GM21825 (cell line): ENCODE measurements around the gene ATP11A.
"Not testable (repeated sequence)": the region's sequence is repeated elsewhere in the genome, so short reads cannot be mapped to it uniquely, and the experiment has no call there.

Experiments used
- ATAC-seq: cut with Tn5 transposase; IDR thresholded peaks from one replicate; pipeline ENCODE4 v1.9.1; 2021; ENCODE audit warnings: mild to moderate bottlenecking, moderate library complexity; ENCODE audit not compliant: unreplicated experiment

ATP11A gene

GRCh38 chr13:112772539-112772909, 82.7 kb downstream of the ATP11A start:
- no peak for ATAC-seq

DNA sequence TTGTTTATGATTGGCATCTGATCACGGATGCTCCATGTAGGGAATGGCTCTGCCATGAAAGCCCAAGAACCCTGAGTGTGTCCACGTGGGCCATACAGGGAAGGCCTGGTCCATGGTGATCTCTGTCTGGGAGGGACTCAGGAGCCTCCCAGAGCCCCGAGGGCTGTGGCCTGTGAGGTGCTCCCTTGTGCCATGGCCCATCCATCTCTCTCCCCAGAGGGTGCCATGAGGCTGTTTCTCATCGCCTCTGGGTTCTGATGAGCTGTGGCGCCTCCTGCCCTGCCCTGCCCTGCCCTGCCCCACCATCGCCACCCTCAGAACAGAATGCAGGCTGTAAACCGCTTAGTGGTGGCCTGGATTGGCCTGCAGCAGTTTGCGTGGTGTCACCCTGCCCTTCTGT, 83.1 kb downstream of the ATP11A start:
- no peak for ATAC-seq

DNA sequence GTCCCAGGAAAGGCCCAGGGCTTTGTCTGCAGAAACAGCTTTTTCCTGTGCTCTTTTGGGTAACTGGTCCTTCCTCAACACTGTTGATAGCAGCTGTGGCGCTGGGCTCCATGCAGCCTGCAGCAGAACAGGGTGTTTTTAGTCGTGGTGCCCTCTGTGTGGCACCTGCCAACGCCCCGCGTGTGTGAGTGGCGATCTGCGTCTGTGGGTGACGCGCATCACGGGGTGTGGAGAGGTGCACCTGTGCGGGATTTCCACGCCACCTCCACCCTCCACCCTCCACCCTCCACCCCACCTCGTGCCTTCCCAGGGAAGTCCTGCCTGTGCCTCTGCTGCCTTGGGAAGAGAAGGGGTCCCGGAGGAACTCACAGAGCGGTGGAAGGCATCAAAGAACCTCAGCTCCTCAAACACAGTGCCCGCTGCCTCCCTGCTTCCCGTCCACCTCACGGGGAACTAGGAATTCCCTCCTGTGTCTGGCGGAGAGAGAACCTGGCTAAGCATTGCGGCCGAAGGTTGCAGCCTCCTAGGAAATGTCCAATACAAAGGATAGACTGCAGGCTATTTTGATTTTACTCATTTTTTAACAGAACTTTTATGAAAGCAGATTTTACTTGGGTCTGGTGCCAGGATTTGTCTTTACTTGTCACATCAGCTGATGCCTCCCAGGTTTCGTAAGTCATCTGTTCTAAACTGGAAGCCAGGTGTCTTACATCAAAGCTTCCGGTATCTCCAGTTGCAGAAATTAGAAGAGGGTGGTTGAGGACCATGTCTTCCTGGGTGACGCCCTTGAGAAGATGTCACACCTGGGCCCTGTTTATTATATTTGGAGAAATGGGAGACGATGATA, 84.0 kb downstream of the ATP11A start:
- ATAC-seq, result no peak

DNA sequence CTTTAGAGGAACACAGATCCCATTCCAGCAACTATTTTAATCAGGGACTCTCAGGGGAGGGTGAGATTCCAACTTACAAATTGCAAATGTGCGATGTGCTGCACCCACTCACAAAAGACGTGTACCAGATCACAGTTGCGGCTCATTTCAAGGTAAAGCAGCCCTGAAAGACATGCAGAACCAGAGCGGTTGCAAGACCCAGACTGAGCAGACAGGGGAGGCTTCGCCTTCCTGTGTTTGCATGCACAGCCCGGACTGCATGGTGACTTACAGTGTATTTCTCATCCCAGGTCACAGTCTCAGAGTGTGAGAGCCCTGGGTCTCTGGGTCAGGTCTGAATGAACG, 84.6 kb downstream of the ATP11A start:
- ATAC-seq, result no peak

DNA sequence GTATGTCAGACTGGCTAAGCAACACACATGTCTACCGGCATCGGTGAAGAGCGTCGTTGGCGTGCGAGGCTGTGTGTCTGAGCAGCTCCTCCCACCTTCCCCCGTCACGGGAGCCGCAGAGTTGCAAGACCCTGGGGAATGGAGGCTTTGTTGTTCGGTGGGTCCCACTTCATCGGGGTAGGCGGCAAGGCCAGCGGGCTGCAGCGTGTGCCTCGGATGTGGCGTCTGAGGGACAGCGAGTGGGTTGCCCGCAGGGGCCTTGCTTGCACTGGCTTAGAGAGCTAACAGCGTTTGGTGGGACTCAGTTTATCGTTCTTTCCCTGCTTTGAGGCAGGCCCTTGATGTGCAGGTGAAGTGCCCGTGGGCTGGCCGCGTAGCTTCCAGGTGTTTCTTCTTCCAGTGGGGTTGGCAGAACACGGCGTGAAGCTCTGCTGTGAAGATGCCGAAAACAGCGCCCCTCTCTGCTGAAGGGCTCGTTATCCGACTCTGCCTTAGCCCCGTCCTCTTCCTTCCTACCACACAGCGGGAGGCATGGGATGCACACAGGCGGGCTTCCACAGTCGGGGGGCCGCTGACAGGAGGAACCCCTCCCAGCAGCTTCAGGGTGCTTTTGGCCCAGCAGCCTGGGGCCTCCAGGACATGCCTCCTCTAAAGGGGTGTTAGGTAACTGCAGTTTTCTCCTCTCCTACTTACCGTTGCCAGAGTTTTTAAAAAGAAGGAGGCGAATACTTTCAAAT, 85.2 kb downstream of the ATP11A start:
- no peak for ATAC-seq

GRCh38 chr13:112775791-112776279, 86.0 kb downstream of the ATP11A start:
- ATAC-seq, result no peak

DNA sequence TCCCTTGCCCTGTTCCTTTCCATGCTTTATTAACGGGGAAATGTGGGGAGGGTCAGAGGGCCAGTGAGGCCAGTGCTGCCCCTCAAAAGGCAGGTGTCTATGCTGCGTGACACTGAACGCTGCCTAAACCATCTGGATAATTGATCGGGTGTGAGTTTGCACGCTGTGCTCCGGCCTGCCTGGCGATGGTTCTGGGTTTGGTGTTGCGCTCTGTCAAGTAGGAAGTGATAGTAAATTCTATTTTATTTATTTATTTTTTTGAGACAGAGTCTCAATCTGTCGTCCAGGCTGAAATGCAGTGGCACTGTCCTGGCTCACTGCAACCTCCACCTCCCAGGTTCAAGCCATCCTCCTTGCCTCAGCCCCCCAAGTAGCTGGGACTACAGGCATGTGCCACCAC, 86.5 kb downstream of the ATP11A start:
- no peak for ATAC-seq

- ATAC-seq, result no peak
Observed at GRCh38 chr13:112776971-112777370, 87.1 kb downstream of the ATP11A start.

- ATAC-seq, result no peak
Observed at GRCh38 chr13:112777637-112778406, 88.0 kb downstream of the ATP11A start.

DNA sequence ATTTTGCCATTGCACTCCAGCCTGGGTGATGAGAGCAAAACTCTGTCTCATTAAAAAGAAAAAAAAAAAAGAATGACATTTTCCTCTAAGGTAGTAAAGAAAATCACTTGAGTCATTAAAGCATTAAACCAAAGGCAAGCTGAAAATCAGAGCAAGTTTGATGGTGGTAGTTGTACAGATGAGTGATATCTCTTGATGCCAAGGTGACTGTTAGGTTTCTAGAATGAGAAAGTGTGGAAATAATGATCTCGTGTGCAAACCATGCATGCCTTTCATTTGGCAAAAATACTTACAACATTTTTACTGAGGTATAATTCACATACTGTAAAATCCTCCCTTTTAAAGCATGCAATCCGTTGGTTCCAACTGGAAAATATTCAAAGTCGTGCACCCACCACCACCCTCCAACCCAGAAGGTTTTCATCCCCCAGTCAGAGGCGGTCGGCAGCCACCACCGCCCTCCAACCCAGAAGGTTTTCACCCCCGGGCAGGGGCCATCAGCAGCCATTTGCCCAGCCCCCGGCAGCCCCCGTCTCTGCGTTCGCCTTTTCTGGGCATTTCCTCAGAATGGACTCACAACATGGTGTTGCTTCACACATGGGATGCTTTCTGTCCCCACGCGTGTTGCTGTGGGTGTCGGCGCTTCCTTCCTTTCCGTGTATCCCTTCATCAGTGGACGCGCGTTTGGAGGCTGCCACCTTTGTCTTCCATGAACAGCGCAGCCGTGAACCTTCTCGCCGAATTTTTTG, 90.2 kb downstream of the ATP11A start:
- ATAC-seq, result no peak

DNA sequence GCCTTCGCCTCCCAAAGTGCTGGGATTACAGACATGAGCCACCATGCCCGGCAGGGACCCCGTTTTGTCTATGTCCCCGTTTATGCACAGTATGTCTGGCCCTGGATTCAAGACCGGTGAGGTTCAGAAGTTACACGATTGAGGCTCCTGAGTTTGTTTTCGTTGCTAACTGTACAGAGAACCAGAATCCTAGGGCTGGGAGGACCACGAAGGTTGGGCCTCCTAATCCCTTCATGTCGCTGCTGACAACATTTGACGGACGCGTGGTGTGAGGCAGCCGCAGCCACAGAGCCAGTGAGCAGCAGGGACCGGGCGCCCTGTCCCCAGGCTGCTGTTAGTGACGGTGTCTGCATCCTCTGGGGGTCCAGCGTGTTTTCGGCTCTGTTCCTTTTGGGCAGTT, 91.4 kb downstream of the ATP11A start:
- ATAC-seq, result no peak

GRCh38 chr13:112781881-112782361, 92.1 kb downstream of the ATP11A start:
- ATAC-seq, result no peak

DNA sequence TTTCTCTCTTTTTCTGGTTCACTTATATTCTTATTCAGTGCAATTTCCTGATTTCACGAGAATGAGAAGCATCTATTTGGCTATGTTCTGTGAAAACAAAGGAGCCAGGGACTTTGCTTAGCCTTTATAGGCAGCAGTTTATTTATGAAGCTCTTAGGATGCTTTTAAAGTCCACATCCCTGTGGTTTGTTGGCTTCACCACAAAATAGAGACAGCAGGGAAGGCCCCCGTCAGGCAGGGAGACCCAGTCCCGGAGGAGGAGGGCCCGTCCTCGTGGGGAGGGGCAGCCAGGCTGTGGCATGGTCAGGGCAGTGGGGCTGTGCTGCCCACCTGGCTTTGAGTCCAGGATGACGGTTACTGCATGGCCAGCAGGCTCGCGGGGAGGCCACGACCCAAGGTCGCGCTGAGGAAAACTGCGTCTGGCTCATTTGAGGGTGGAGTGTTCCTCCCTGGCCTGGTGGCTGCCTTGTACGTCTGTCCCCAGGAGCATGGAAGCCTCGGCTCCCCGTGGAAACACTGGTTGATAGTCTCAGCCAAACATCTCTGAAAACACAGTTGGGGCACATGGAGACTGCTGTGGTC, 92.7 kb downstream of the ATP11A start:
- ATAC-seq, result no peak

- no peak for ATAC-seq
Observed at GRCh38 chr13:112783135-112783977, 93.5 kb downstream of the ATP11A start.

- no peak for ATAC-seq
Observed at GRCh38 chr13:112783978-112784371, 94.1 kb downstream of the ATP11A start.

- ATAC-seq, result no peak
Observed at GRCh38 chr13:112784811-112785482, 95.1 kb downstream of the ATP11A start.

DNA sequence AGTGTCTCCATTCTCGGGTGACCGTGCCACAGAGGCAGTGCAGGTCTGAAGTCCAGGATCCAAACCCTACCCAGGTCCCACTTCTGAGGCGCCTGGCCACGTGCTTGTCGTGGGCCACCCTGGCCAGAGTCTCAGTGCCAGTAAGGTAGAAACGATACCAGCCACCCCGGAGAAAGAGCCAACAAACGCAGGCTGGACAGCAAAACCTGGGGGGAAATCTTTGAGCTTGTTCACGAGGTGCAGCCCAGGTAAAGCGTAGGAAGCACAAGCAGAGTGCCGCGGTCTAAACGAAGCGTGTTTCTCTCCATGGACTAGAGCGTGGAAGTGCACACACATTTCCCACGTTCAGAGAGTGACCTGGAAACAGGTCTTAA, 95.6 kb downstream of the ATP11A start:
- ATAC-seq, result no peak

DNA sequence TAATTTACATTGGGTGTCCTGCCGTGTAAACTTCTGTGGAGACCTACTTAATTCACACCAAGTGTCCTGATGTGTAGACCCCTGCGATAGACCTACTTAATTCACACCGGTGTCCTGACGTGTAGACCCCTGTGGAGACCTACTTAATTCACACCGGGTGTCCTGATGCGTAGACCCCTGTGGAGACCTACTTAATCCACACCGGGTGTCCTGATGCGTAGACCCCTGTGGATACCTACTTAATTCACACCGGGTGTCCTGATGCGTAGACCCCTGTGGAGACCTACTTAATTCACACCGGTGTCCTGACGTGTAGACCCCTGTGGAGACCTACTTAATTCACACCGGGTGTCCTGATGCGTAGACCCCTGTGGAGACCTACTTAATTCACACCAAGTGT, 97.0 kb downstream of the ATP11A start:
- ATAC-seq, result not testable (repeated sequence)
